ENCODE results near the gene TJP1. TPM values are rescaled to one million over a fixed set of nuclear protein-coding genes. Genes with fewer than 3 reads are reported as not detected.

TJP1 gene
- total and polyA plus RNA-seq, 2 of the 8 experiments (the other 6 are each of a cell fraction or from before 2014, with no cell fraction given): 46.3 to 138 TPM

GRCh38 chr15:29701151-29701550 is 121.1 kb downstream of the TJP1 start:
- Histone ChIP-seq H2BK15ac (ENCODE audit: low read length) (no peak overlapping the region), H3K23ac (ENCODE audit: insufficient read length) (no peak overlapping the region), H2AK5ac (ENCODE audit: low read depth, low read length) (no peak overlapping the region), H3K23me2 (ENCODE audit: low read depth, low read length) (no peaks in the 10 kb centered on the region), H2BK20ac (ENCODE audit: low read length) (no peak overlapping the region), H2BK5ac (ENCODE audit: low read depth, low read length) (no peak overlapping the region), H3K9ac (replicated peaks in 1 of 4; ENCODE audit: extremely low read depth in 1 of 4, low read depth in 3 of 4, low read length in 3 of 4) (no peak overlapping the region), H3K36me3 (ENCODE audit: control insufficient read depth in 2 of 4, insufficient read depth in 4 of 4, low read length in 3 of 4) (peaks cover 12 to 55% (median 34%) of the 10 kb centered on the region in 4 experiments), H4K5ac (ENCODE audit: insufficient read length, low read depth, low read length) (no peak overlapping the region), H3K9me3 (ENCODE audit: insufficient read depth in 2 of 2, low read depth in 1 of 2, low read length in 1 of 2) (no peaks in the 10 kb centered on the region), H3K4ac (replicated peaks; ENCODE audit: insufficient read length, low read depth, low read length) (no peak overlapping the region), H4K20me1 (replicated peaks in 1 of 2; ENCODE audit: control insufficient read depth in 1 of 2, insufficient read depth in 2 of 2, low read length in 2 of 2) (peaks cover 3 to 6% of the 10 kb centered on the region in 2 experiments), H3K4me1 (replicated peaks in 1 of 4; ENCODE audit: control insufficient read depth in 3 of 4, insufficient read depth in 4 of 4, low read length in 3 of 4) (no peaks in the 10 kb centered on the region), H3K27me3 (replicated peaks in 1 of 4; ENCODE audit: control insufficient read depth in 3 of 4, extremely low read depth in 1 of 4, insufficient read depth in 3 of 4, low read length in 3 of 4) (no peaks in the 10 kb centered on the region), H3K56ac (replicated peaks; ENCODE audit: insufficient read length, low read depth, low read length) (no peak overlapping the region), H3K18ac (ENCODE audit: extremely low read depth, low read length) (no peak overlapping the region), H3K79me2 (ENCODE audit: control insufficient read depth in 1 of 2, insufficient read depth in 2 of 2, low read length in 2 of 2) (no peaks in the 10 kb centered on the region), H3K4me2 (ENCODE audit: insufficient read depth in 1 of 2, low read depth in 2 of 2, low read length in 2 of 2) (no peak overlapping the region), H4K91ac (replicated peaks; ENCODE audit: insufficient read length, low read length) (no peak overlapping the region), H3K27ac (ENCODE audit: low read depth, low read length) (no peak overlapping the region), H2BK120ac (replicated peaks; ENCODE audit: low read depth, low read length) (no peak overlapping the region), H2BK12ac (ENCODE audit: low read depth, low read length) (no peak overlapping the region), H3K4me3 (ENCODE audit: extremely low read depth in 1 of 4, insufficient read depth in 2 of 4, low read depth in 3 of 4, low read length in 4 of 4) (no peak overlapping the region), H4K8ac (ENCODE audit: extremely low read depth, insufficient read depth, low read length) (no peak overlapping the region), H3K14ac (ENCODE audit: insufficient read length) (no peak overlapping the region), H3K79me1 (ENCODE audit: low read depth, low read length) (no peaks in the 10 kb centered on the region), H2AFZ (ENCODE audit: low read length) (no peak overlapping the region)
- 91% methylated on average over 5 of the region's 5 CpGs; no CpG with 5 or more reads in 1 of the 2 experiments for WGBS, 2 experiments (ENCODE audit: extremely low coverage in 1 of 2, insufficient coverage in 1 of 2, insufficient read length in 1 of 2, insufficient replicate concordance in 2 of 2, low coverage in 1 of 2, low lambda C conversion rate in 2 of 2, missing lambda C conversion rate in 1 of 2)
- TF ChIP-seq SRF (IDR thresholded peaks at IDR 0.05; ENCODE audit: low read depth, low read length): no peak
- TF ChIP-seq CHD2 (IDR thresholded peaks at IDR 0.05; ENCODE audit: low read length): no peak
- TF ChIP-seq TEAD4 (IDR thresholded peaks at IDR 0.05; ENCODE audit: low read depth, low read length): no peak
- no peak for TF ChIP-seq KDM1A (IDR thresholded peaks at IDR 0.05; ENCODE audit: borderline replicate concordance, low read length)
- TF ChIP-seq, protein P1, sequence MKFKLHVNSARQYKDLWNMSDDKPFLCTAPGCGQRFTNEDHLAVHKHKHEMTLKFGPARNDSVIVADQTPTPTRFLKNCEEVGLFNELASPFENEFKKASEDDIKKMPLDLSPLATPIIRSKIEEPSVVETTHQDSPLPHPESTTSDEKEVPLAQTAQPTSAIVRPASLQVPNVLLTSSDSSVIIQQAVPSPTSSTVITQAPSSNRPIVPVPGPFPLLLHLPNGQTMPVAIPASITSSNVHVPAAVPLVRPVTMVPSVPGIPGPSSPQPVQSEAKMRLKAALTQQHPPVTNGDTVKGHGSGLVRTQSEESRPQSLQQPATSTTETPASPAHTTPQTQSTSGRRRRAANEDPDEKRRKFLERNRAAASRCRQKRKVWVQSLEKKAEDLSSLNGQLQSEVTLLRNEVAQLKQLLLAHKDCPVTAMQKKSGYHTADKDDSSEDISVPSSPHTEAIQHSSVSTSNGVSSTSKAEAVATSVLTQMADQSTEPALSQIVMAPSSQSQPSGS (IDR thresholded peaks at IDR 0.05; ENCODE audit: low read length): no peak
- TF ChIP-seq POLR2A (IDR thresholded peaks at IDR 0.05; ENCODE audit: control extremely low read depth in 1 of 2, low read depth in 2 of 2, low read length in 2 of 2): no peak
- TF ChIP-seq POLR2AphosphoS5 (IDR thresholded peaks at IDR 0.05; ENCODE audit: low read depth, low read length): no peak
- no peak for TF ChIP-seq CTBP2 (IDR thresholded peaks at IDR 0.05; ENCODE audit: borderline replicate concordance, insufficient read depth, insufficient read length, low read length)
- no peak for TF ChIP-seq RAD21 (IDR thresholded peaks at IDR 0.05 in 1 of 2, conservative IDR thresholded peaks at IDR 0.05 in 1 of 2; ENCODE audit: low read depth in 2 of 2, low read length in 2 of 2)
- no peak for TF ChIP-seq ATF3 (IDR thresholded peaks at IDR 0.05; ENCODE audit: insufficient read depth, low read depth, low read length)
- TF ChIP-seq MAFK (IDR thresholded peaks at IDR 0.05; ENCODE audit: low read depth, low read length): no peak
- no peak for TF ChIP-seq CEBPB (IDR thresholded peaks at IDR 0.05; ENCODE audit: low read depth, low read length)
- FAIRE-seq (no peak), DNase-seq (ENCODE audit: low read depth in 1 of 2, low spot score in 2 of 2) (no peak)
- ChIA-PET CTCF (ENCODE audit: partially characterized antibody) (no interaction called here), POLR2A (ENCODE audit: partially characterized antibody) (no interaction called here)
